ENCODE data around the gene CLEC4M. TPM values are rescaled to one million over a fixed set of nuclear protein-coding genes. Genes with fewer than 3 reads are reported as not detected.
"Not testable (repeated sequence)": the region's sequence is repeated elsewhere in the genome, so short reads cannot be mapped to it uniquely, and the experiment has no call there.

Gene CLEC4M
- total RNA-seq, 1 experiment from 2014 or later, result 0.12 TPM

- DNase-seq (ENCODE audit: low spot score), result no peak
Measured at GRCh38 chr19:7808108-7808507, 45.1 kb downstream of the CLEC4M start.

- DNase-seq (ENCODE audit: low spot score), result no peak
Measured at GRCh38 chr19:7811989-7812388, 48.9 kb downstream of the CLEC4M start.

- no peak for DNase-seq (ENCODE audit: low spot score)
Measured at GRCh38 chr19:7815325-7815724, 52.3 kb downstream of the CLEC4M start.

GRCh38 chr19:7816040-7816439, 53.0 kb downstream of the CLEC4M start:
- DNase-seq (ENCODE audit: low spot score), result not testable (repeated sequence)

- DNase-seq (ENCODE audit: low spot score), result no peak
Measured at GRCh38 chr19:7817801-7818200, 54.8 kb downstream of the CLEC4M start.

- no peak for DNase-seq (ENCODE audit: low spot score)
Measured at GRCh38 chr19:7818806-7819205, 55.8 kb downstream of the CLEC4M start.

Other genes starting within 250 kb of the CLEC4M start
- 47.8 and 72.7 TPM in 2 replicates for gene ZNF358, start 247.1 kb upstream of the CLEC4M start, total RNA-seq (2014; rRNA removed; shearing (Covaris generic))
- gene MCOLN1, start 240.6 kb upstream of the CLEC4M start, total RNA-seq (2014; rRNA removed; shearing (Covaris generic)), result 3.1 and 5.0 TPM in 2 replicates
- 105 and 138 TPM in 2 replicates for gene PNPLA6, start 227.5 kb upstream of the CLEC4M start, total RNA-seq (2014; rRNA removed; shearing (Covaris generic))
- 1.5 and 2.6 TPM in 2 replicates for gene CAMSAP3, start 167.4 kb upstream of the CLEC4M start, total RNA-seq (2014; rRNA removed; shearing (Covaris generic))
- 40.0 and 43.2 TPM in 2 replicates for gene XAB2, start 133.7 kb upstream of the CLEC4M start, total RNA-seq (2014; rRNA removed; shearing (Covaris generic))
- 35.8 and 76.6 TPM in 2 replicates for gene PET100, start 133.4 kb upstream of the CLEC4M start, total RNA-seq (2014; rRNA removed; shearing (Covaris generic))
- not detected in 2 replicates for gene PCP2, start 129.5 kb upstream of the CLEC4M start, total RNA-seq (2014; rRNA removed; shearing (Covaris generic))
- gene STXBP2, start 126.1 kb upstream of the CLEC4M start, total RNA-seq (2014; rRNA removed; shearing (Covaris generic)), result 0.12 and 0.84 TPM in 2 replicates
- gene RETN, start 94.2 kb upstream of the CLEC4M start, total RNA-seq (2014; rRNA removed; shearing (Covaris generic)), result not detected in 2 replicates
- gene MCEMP1, start 86.2 kb upstream of the CLEC4M start, total RNA-seq (2014; rRNA removed; shearing (Covaris generic)), result not detected in 2 replicates
- gene TRAPPC5, start 82.4 kb upstream of the CLEC4M start, total RNA-seq (2014; rRNA removed; shearing (Covaris generic)), result 118 and 176 TPM in 2 replicates
- gene FCER2, start 61.1 kb upstream of the CLEC4M start, total RNA-seq (2014; rRNA removed; shearing (Covaris generic)), result not detected in 2 replicates
- gene CLEC4G, start 31.1 kb upstream of the CLEC4M start, total RNA-seq (2014; rRNA removed; shearing (Covaris generic)), result not detected in 2 replicates
- gene CD209, start 15.7 kb upstream of the CLEC4M start, total RNA-seq (2014; rRNA removed; shearing (Covaris generic)), result not detected in 2 replicates
- 20.2 and 21.1 TPM in 2 replicates for gene EVI5L, start 67.0 kb downstream of the CLEC4M start, total RNA-seq (2014; rRNA removed; shearing (Covaris generic))
- gene PRR36, start 111.1 kb downstream of the CLEC4M start, total RNA-seq (2014; rRNA removed; shearing (Covaris generic)), result 1.0 and 1.2 TPM in 2 replicates
- 30.8 and 33.7 TPM in 2 replicates for gene LRRC8E, start 125.3 kb downstream of the CLEC4M start, total RNA-seq (2014; rRNA removed; shearing (Covaris generic))
- 7.1 and 12.7 TPM in 2 replicates for gene MAP2K7, start 140.6 kb downstream of the CLEC4M start, total RNA-seq (2014; rRNA removed; shearing (Covaris generic))
- gene TGFBR3L, start 151.6 kb downstream of the CLEC4M start, total RNA-seq (2014; rRNA removed; shearing (Covaris generic)), result 0.34 TPM in 1 of 2 replicates, not detected in the other
- gene SNAPC2, start 157.1 kb downstream of the CLEC4M start, total RNA-seq (2014; rRNA removed; shearing (Covaris generic)), result 30.6 and 44.5 TPM in 2 replicates
- 24.3 and 37.0 TPM in 2 replicates for gene CTXN1, start 162.9 kb downstream of the CLEC4M start, total RNA-seq (2014; rRNA removed; shearing (Covaris generic))
- gene TIMM44, start 180.4 kb downstream of the CLEC4M start, total RNA-seq (2014; rRNA removed; shearing (Covaris generic)), result 82.0 and 92.0 TPM in 2 replicates
- gene ELAVL1, start 242.4 kb downstream of the CLEC4M start, total RNA-seq (2014; rRNA removed; shearing (Covaris generic)), result 69.3 and 79.7 TPM in 2 replicates

Measured in A172 (cell line).